T-cell (primary cell): ENCODE results near the gene EPN1. TPM values are rescaled to one million over a fixed set of nuclear protein-coding genes. Genes with fewer than 3 reads are reported as not detected.

Source experiments
- ATAC-seq, 4 experiments: fragments of 200-7000 bp in 3 of 4; fragments of 150-1000 bp in 1 of 4; cut with Tn5 transposase; replicated peaks in 1 of 4; 1 replicate in 3 of 4; 2 replicates in 1 of 4; pipeline ENCODE4 v1.10.0; 2021; ENCODE audit warnings: moderate library complexity in 3 of 4, mild to moderate bottlenecking in 2 of 4, moderate number of reproducible peaks in 1 of 4
- CTCF ChIA-PET, 2 donors: fragments of 300-600 bp; sonication (Branson Sonifier 250); formaldehyde crosslinking; loops; one replicate each; lab custom pipeline; 2022; ENCODE audit warnings: antibody characterized with exemption in 2 of 2; lab: Charles Lee
- POLR2A ChIA-PET, 2 donors: fragments of 300-600 bp; sonication (Branson Sonifier 250); formaldehyde crosslinking; loops; one replicate each; lab custom pipeline; 2022; ENCODE audit warnings: antibody characterized with exemption in 2 of 2; lab: Charles Lee
- DNase-seq, 35 experiments: peaks; one replicate each; pipeline versions ENCODE4 v3.0.0 to v3.0.0-alpha.2; 2013 to 2023
- H3K27ac ChIP-seq: one replicate; pipeline ENCODE4 v1.5.1; 2013; ENCODE audit warnings: low read length
- H3K27me3 ChIP-seq, 2 experiments: replicated peaks in 1 of 2; 1 replicate in 1 of 2; 2 replicates in 1 of 2; pipeline versions ENCODE4 v1.6.1 to v1.7.0; 2013; ENCODE audit warnings: low read length in 1 of 2, mixed read lengths in 1 of 2; ENCODE audit not compliant: control insufficient read depth in 2 of 2, insufficient read depth in 2 of 2; ENCODE audit errors: extremely low read depth in 1 of 2
- H3K36me3 ChIP-seq, 2 donors: 1 replicate in 1 of 2; 2 replicates in 1 of 2; pipeline versions ENCODE4 v1.6.1 to v1.7.0; 2013; ENCODE audit warnings: low read length in 1 of 2; ENCODE audit not compliant: control insufficient read depth in 2 of 2, insufficient read depth in 1 of 2; ENCODE audit errors: extremely low read depth in 1 of 2
- H3K4me1 ChIP-seq, 2 experiments: 1 replicate in 1 of 2; 2 replicates in 1 of 2; pipeline versions ENCODE4 v1.6.1 to v1.7.0; 2013; ENCODE audit warnings: low read length in 2 of 2, mixed read lengths in 1 of 2; ENCODE audit not compliant: insufficient read depth in 2 of 2, control insufficient read depth in 1 of 2; ENCODE audit errors: extremely low read depth in 1 of 2
- H3K4me3 ChIP-seq, 2 donors: 1 replicate in 1 of 2; 2 replicates in 1 of 2; pipeline versions ENCODE4 v1.5.1 to v1.7.0; 2013; ENCODE audit warnings: mild to moderate bottlenecking in 2 of 2, low read length in 1 of 2, moderate library complexity in 1 of 2; ENCODE audit not compliant: control insufficient read depth in 1 of 2; ENCODE audit errors: extremely low read depth in 1 of 2
- H3K9me3 ChIP-seq: 2 replicates; pipeline ENCODE4 v1.7.0; 2013
- H3K27ac Mint-ChIP-seq, 2 donors: one replicate each; pipeline ENCODE4 v1.8.0; 2020 to 2021; ENCODE audit warnings: mild to moderate bottlenecking in 2 of 2, mixed read lengths in 2 of 2
- H3K27me3 Mint-ChIP-seq, 2 donors: one replicate each; pipeline ENCODE4 v1.8.0; 2021 to 2022; ENCODE audit warnings: mixed read lengths in 2 of 2
- H3K36me3 Mint-ChIP-seq: one replicate; pipeline ENCODE4 v1.8.0; 2021; ENCODE audit warnings: mixed read lengths
- H3K4me1 Mint-ChIP-seq, 3 donors: one replicate each; pipeline ENCODE4 v1.8.0; 2020 to 2022; ENCODE audit warnings: mixed read lengths in 3 of 3, mild to moderate bottlenecking in 1 of 3
- H3K4me3 Mint-ChIP-seq, 3 donors: one replicate each; pipeline ENCODE4 v1.8.0; 2020 to 2022; ENCODE audit warnings: mild to moderate bottlenecking in 3 of 3, mixed read lengths in 3 of 3, moderate library complexity in 3 of 3
- H3K9me3 Mint-ChIP-seq, 3 donors: one replicate each; pipeline ENCODE4 v1.8.0; 2020 to 2022; ENCODE audit warnings: mixed read lengths in 3 of 3
- WGBS: methylation state at CpG from one replicate; pipeline ENCODE4 v1.1.5; 2013; ENCODE audit warnings: missing lambda C conversion rate; ENCODE audit not compliant: insufficient coverage; 5-methylcytosine and 5-hydroxymethylcytosine counted together
- total RNA-seq, 35 experiments: library from RNA in 6 of 35; stranded (reverse) in 6 of 35; fragments of 120-200 nt in 1 of 35; gene quantifications; one replicate each; pipeline versions ENCODE4 v1.2.1 to v1.2.4 and lab custom pipeline; 2013 to 2026

EPN1 gene
- total RNA-seq (10 to 100 TPM; 32.6 to 75.2 (median 60.6) TPM), total RNA-seq (lab: John Stamatoyannopoulos, UW) (31.4 to 75.7 (median 41.1) reads per million in 29 experiments)
- total RNA-seq (2013) = 15.0 TPM

- H3K27me3 Mint-ChIP-seq = no peaks in the 10 kb centered on the region
- peaks cover 23 to 34% of the 10 kb centered on the region in 2 donors for H3K36me3 ChIP-seq
- ChIA-PET CTCF (no interaction called here), POLR2A (no interaction called here)
- H3K4me3 Mint-ChIP-seq = peak within 1 kb of the TSS; percentile 95 to 98 (median 96)
- 2% methylated on average over 101 of the region's 101 CpGs for WGBS
- peak within 1 kb of the TSS; percentile 82 for H3K27ac ChIP-seq
- no peaks in the 10 kb centered on the region for H3K9me3 Mint-ChIP-seq
- peaks cover 70 to 75% (median 71%) of the 10 kb centered on the region in 3 donors for H3K4me1 Mint-ChIP-seq
- ATAC-seq (peak; percentile 90 to 94 (median 92)), DNase-seq (peak; percentile 92 to 99 (median 97))
- H3K4me3 ChIP-seq = peak within 1 kb of the TSS; percentile 75 to 91
- peaks cover 39% of the 10 kb centered on the region for H3K36me3 Mint-ChIP-seq
- H3K9me3 ChIP-seq = no peaks in the 10 kb centered on the region
- H3K4me1 ChIP-seq = peaks cover 10 to 71% of the 10 kb centered on the region in 2 experiments
- peak within 1 kb of the TSS; percentile 95 for H3K27ac Mint-ChIP-seq
- no peaks in the 10 kb centered on the region for H3K27me3 ChIP-seq
Measured at GRCh38 chr19:55674841-55675660, at the start of gene EPN1. TSS of gene EPN1 (plus strand) at chr19:55675226. CDS start at chr19:55678628, 3,402 bp downstream.

GRCh38 chr19:55626350-55626749, 48.7 kb upstream of the EPN1 start:
- H3K27me3 Mint-ChIP-seq = no peaks in the 10 kb centered on the region
- DNase-seq = peak in 32 of 35 experiments; percentile 33 to 89 (median 57)
- ChIA-PET POLR2A (interaction anchor here (0.5 to 1.0 kb wide), 3 partner anchors 165 to 453 kb away, joined by 3 to 7 read pairs (median 4); partner anchors contain the start of gene ISOC2 (in 1 of the 2)), CTCF (interaction anchor here in 1 of 2 donors (0.6 to 4.4 kb wide), 9 partner anchors 11 to 563 kb away, joined by 3 to 42 read pairs (median 4); partner anchors contain the start of genes FIZ1, KMT5C, RDH13 and ZNF524)
- peak; percentile 33 to 79 (median 66) for ATAC-seq
- no peak overlapping the region for H3K4me3 ChIP-seq
- H3K27me3 ChIP-seq = peaks cover 0 to 3% of the 10 kb centered on the region in 2 experiments
- no peaks in the 10 kb centered on the region for H3K9me3 ChIP-seq
- H3K36me3 ChIP-seq = peaks cover 0 to 3% of the 10 kb centered on the region in 2 donors
- H3K9me3 Mint-ChIP-seq = no peaks in the 10 kb centered on the region
- peak overlapping the region; percentile 71 to 76 (median 76) for H3K4me3 Mint-ChIP-seq
- peaks cover 3% of the 10 kb centered on the region for H3K36me3 Mint-ChIP-seq
- 15% methylated on average over 10 of the region's 11 CpGs for WGBS
- H3K4me1 Mint-ChIP-seq = peaks cover 38 to 40% (median 38%) of the 10 kb centered on the region in 3 donors
- peaks cover 21 to 33% of the 10 kb centered on the region in 2 experiments for H3K4me1 ChIP-seq
- peak overlapping the region; percentile 60 for H3K27ac ChIP-seq
- peak overlapping the region; percentile 92 to 95 for H3K27ac Mint-ChIP-seq

DNA sequence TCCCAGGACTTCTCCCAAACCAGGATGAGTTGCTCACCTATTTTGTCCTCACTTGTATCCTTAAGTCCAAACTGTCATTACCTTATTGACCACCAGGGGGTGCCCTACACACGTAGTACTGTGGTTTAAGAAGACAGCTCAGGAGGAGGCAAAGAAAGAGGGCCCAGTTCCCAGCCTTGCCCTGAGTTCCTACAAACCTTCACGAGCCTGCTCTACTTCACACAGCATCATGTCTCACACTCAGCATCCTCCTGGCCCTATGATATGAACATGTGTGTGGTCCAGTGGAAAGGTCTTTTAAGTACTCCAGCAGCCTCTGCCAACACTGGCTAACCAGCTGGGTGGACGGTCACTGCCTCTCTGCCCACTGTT, 42.6 kb upstream of the EPN1 start:
- H3K36me3 Mint-ChIP-seq = peaks cover 7% of the 10 kb centered on the region
- ChIA-PET CTCF (interaction anchor here (0.5 to 3.5 kb wide), 19 partner anchors 8 to 716 kb away, joined by 3 to 21 read pairs (median 7); partner anchors contain the start of genes FIZ1 (in 1 of the 2), PPP6R1 (in 1 of the 2), ZNF581 (in 1 of the 2) and ZNF784 (in 1 of the 2)), POLR2A (interaction anchor here in 1 of 2 donors (0.5 kb wide), 1 partner anchor 22 kb away, joined by 3 read pairs; the partner anchor contains the start of gene U2AF2)
- H3K27ac ChIP-seq = no peak overlapping the region
- peak; percentile 61 to 97 (median 83) for DNase-seq
- no peaks in the 10 kb centered on the region for H3K27me3 Mint-ChIP-seq
- peak overlapping the region; percentile 57 to 66 for H3K27ac Mint-ChIP-seq
- WGBS = no CpG with 5 or more reads among the region's 3 CpGs
- ATAC-seq = peak; percentile 42 to 55 (median 47)
- peaks cover 0 to 3% of the 10 kb centered on the region in 2 experiments for H3K27me3 ChIP-seq
- no peaks in the 10 kb centered on the region for H3K36me3 ChIP-seq
- peaks cover 17 to 44% of the 10 kb centered on the region in 2 experiments for H3K4me1 ChIP-seq
- no peaks in the 10 kb centered on the region for H3K9me3 ChIP-seq
- H3K4me3 ChIP-seq = no peak overlapping the region
- no peaks in the 10 kb centered on the region for H3K9me3 Mint-ChIP-seq
- peaks cover 44 to 49% (median 45%) of the 10 kb centered on the region in 3 donors for H3K4me1 Mint-ChIP-seq
- peak overlapping the region in 1 of 3 donors; percentile 2 for H3K4me3 Mint-ChIP-seq

DNA sequence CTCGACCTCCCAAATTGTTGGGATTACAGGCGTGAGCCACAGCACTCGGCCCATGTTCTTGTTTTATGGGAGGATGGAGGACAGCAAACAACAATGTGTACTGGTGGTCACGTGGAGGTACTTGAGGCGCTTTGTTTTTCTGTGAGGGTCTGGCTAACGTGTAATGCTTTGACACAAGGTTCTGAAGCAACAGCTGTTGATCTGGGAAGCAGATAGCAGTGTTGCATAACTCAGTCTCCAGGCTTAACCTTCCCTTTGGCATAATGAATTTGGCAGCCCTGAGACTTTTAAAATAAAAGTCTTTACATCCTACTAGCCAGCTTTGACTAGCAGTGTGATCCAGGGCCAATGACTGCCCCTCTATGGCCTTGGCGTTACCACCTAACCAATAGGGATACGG, 41.2 kb upstream of the EPN1 start:
- peaks cover 50 to 53% (median 53%) of the 10 kb centered on the region in 3 donors for H3K4me1 Mint-ChIP-seq
- no peaks in the 10 kb centered on the region for H3K9me3 ChIP-seq
- peaks cover 18 to 50% of the 10 kb centered on the region in 2 experiments for H3K4me1 ChIP-seq
- H3K4me3 ChIP-seq = no peak overlapping the region
- H3K36me3 Mint-ChIP-seq = peaks cover 14% of the 10 kb centered on the region
- H3K9me3 Mint-ChIP-seq = no peaks in the 10 kb centered on the region
- ChIA-PET CTCF (interaction anchor here (0.7 to 3.5 kb wide), 9 partner anchors 10 to 130 kb away, joined by 3 to 21 read pairs (median 10); partner anchors contain the start of genes FIZ1 (in 1 of the 2) and ZNF784 (in 1 of the 2)), POLR2A (interaction anchor here in 1 of 2 donors (0.5 to 0.6 kb wide), 2 partner anchors 11 to 295 kb away, joined by 3 read pairs; no protein-coding TSS in a partner anchor)
- peak overlapping the region in 1 of 2 donors; percentile 75 for H3K27ac Mint-ChIP-seq
- H3K27me3 Mint-ChIP-seq = no peaks in the 10 kb centered on the region
- ATAC-seq (no peak), DNase-seq (no peak)
- H3K36me3 ChIP-seq = peaks cover 0 to 2% of the 10 kb centered on the region in 2 donors
- H3K27me3 ChIP-seq = peaks cover 0 to 3% of the 10 kb centered on the region in 2 experiments
- 100% methylated on average over 1 of the region's 8 CpGs for WGBS
- H3K27ac ChIP-seq = peak overlapping the region; percentile 99
- H3K4me3 Mint-ChIP-seq = peak overlapping the region; percentile 65 to 100 (median 98)

- 23% methylated on average over 9 of the region's 9 CpGs for WGBS
- peak overlapping the region; percentile 99 for H3K27ac ChIP-seq
- H3K27me3 Mint-ChIP-seq = no peaks in the 10 kb centered on the region
- no peaks in the 10 kb centered on the region for H3K9me3 Mint-ChIP-seq
- peaks cover 0 to 2% of the 10 kb centered on the region in 2 donors for H3K36me3 ChIP-seq
- peak in 2 of 35 experiments; percentile 37 to 44 for DNase-seq
- ChIA-PET POLR2A (interaction anchor here (0.8 kb wide), 2 partner anchors 174 to 517 kb away, joined by 3 to 5 read pairs; partner anchors contain the start of gene ISOC2 (in 1 of the 2)), CTCF (no interaction called here)
- peak overlapping the region; percentile 85 to 98 for H3K4me3 ChIP-seq
- ATAC-seq = no peak
- H3K4me1 Mint-ChIP-seq = peaks cover 60 to 65% (median 64%) of the 10 kb centered on the region in 3 donors
- no peaks in the 10 kb centered on the region for H3K27me3 ChIP-seq
- peaks cover 18 to 65% of the 10 kb centered on the region in 2 experiments for H3K4me1 ChIP-seq
- no peaks in the 10 kb centered on the region for H3K9me3 ChIP-seq
- peak overlapping the region; percentile 100 for H3K27ac Mint-ChIP-seq
- peaks cover 17% of the 10 kb centered on the region for H3K36me3 Mint-ChIP-seq
- peak overlapping the region; percentile 98 to 100 (median 99) for H3K4me3 Mint-ChIP-seq
Measured at GRCh38 chr19:55635334-55635717, 39.7 kb upstream of the EPN1 start.
